K562 (cell line): ENCODE measurements around the gene SPAG4.

Experiments used
- HMG20A ChIP-seq: fragments of 450-650 bp; formaldehyde crosslinking; conservative IDR thresholded peaks from 2 replicates; pipeline ENCODE4 v1.4.0; 2020; ENCODE audit warnings: mild to moderate bottlenecking, mixed read lengths
- MTA3 ChIP-seq: fragments of 450-650 bp; formaldehyde crosslinking; IDR thresholded peaks from 2 replicates; pipeline ENCODE4 v1.6.1; 2017; ENCODE audit warnings: mild to moderate bottlenecking, borderline replicate concordance
- MXI1 ChIP-seq: IDR thresholded peaks from 2 replicates; pipeline ENCODE4 v1.6.1; 2011; ENCODE audit warnings: low read depth, mild to moderate bottlenecking, improper control_type of control experiment, low read length
- POU5F1 ChIP-seq: fragments of 150-350 bp; IDR thresholded peaks from 2 replicates; pipeline ENCODE4 v1.6.1; 2014; ENCODE audit warnings: borderline replicate concordance, low read length, low read depth, mild to moderate bottlenecking; ENCODE audit not compliant: partially characterized antibody
- ZNF431 ChIP-seq: sonication (generic); formaldehyde crosslinking; IDR thresholded peaks from 2 replicates; pipeline ENCODE4 v1.8.0; 2022; ENCODE audit warnings: mild to moderate bottlenecking, missing genetic modification reagents
- TF ChIP-seq, protein P1 (sequence below): sonication (generic); formaldehyde crosslinking; IDR thresholded peaks from 2 replicates; pipeline ENCODE4 v1.8.1; 2022; ENCODE audit warnings: missing genetic modification reagents
- TF ChIP-seq, protein P2 (sequence below), 2 experiments: fragments of 450-650 bp; formaldehyde crosslinking in 1 of 2; IDR thresholded peaks; 2 replicates each; pipeline versions ENCODE4 v1.4.0 to v1.6.1; 2014 to 2020; ENCODE audit warnings: mild to moderate bottlenecking in 2 of 2, borderline replicate concordance in 1 of 2, low read depth in 1 of 2
- TF ChIP-seq, protein P3 (sequence below): fragments of 250-450 bp; sonication (Bioruptor Pico); IDR thresholded peaks from 2 replicates; pipeline ENCODE4 v1.5.0; 2020; ENCODE audit warnings: mild to moderate bottlenecking, borderline replicate concordance

DNA sequence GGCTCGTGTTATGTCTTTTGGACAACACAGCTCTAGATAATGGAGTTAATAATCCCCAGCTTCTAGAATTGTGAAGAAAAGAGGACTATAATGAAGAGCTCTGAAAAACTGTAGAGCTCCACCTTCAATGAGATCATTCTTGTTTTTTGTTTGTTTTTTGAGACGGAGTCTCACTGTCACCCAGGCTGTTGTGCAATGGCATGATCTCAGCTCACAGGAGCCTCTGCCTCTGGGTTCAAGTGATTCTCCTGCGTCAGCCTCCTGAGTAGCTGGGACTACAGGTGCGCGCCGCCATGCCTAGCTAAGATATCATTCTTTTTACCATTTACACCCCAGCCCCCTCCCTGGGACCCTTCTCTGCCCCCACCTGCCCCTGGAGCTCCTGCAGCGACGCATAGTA is 37.2 kb upstream of the SPAG4 start:
- TF ChIP-seq, protein P1, sequence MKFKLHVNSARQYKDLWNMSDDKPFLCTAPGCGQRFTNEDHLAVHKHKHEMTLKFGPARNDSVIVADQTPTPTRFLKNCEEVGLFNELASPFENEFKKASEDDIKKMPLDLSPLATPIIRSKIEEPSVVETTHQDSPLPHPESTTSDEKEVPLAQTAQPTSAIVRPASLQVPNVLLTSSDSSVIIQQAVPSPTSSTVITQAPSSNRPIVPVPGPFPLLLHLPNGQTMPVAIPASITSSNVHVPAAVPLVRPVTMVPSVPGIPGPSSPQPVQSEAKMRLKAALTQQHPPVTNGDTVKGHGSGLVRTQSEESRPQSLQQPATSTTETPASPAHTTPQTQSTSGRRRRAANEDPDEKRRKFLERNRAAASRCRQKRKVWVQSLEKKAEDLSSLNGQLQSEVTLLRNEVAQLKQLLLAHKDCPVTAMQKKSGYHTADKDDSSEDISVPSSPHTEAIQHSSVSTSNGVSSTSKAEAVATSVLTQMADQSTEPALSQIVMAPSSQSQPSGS (CRISPR knock-in tag): no peak
- TF ChIP-seq, protein P2, sequence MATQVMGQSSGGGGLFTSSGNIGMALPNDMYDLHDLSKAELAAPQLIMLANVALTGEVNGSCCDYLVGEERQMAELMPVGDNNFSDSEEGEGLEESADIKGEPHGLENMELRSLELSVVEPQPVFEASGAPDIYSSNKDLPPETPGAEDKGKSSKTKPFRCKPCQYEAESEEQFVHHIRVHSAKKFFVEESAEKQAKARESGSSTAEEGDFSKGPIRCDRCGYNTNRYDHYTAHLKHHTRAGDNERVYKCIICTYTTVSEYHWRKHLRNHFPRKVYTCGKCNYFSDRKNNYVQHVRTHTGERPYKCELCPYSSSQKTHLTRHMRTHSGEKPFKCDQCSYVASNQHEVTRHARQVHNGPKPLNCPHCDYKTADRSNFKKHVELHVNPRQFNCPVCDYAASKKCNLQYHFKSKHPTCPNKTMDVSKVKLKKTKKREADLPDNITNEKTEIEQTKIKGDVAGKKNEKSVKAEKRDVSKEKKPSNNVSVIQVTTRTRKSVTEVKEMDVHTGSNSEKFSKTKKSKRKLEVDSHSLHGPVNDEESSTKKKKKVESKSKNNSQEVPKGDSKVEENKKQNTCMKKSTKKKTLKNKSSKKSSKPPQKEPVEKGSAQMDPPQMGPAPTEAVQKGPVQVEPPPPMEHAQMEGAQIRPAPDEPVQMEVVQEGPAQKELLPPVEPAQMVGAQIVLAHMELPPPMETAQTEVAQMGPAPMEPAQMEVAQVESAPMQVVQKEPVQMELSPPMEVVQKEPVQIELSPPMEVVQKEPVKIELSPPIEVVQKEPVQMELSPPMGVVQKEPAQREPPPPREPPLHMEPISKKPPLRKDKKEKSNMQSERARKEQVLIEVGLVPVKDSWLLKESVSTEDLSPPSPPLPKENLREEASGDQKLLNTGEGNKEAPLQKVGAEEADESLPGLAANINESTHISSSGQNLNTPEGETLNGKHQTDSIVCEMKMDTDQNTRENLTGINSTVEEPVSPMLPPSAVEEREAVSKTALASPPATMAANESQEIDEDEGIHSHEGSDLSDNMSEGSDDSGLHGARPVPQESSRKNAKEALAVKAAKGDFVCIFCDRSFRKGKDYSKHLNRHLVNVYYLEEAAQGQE (IDR thresholded peaks at IDR 0.05; ENCODE audit: borderline replicate concordance): no peak
- TF ChIP-seq, protein P2 (CRISPR knock-in tag; IDR thresholded peaks at IDR 0.05; ENCODE audit: low read depth): no peak
- no peak for TF ChIP-seq MTA3
- TF ChIP-seq POU5F1: no peak
- TF ChIP-seq, protein P3, sequence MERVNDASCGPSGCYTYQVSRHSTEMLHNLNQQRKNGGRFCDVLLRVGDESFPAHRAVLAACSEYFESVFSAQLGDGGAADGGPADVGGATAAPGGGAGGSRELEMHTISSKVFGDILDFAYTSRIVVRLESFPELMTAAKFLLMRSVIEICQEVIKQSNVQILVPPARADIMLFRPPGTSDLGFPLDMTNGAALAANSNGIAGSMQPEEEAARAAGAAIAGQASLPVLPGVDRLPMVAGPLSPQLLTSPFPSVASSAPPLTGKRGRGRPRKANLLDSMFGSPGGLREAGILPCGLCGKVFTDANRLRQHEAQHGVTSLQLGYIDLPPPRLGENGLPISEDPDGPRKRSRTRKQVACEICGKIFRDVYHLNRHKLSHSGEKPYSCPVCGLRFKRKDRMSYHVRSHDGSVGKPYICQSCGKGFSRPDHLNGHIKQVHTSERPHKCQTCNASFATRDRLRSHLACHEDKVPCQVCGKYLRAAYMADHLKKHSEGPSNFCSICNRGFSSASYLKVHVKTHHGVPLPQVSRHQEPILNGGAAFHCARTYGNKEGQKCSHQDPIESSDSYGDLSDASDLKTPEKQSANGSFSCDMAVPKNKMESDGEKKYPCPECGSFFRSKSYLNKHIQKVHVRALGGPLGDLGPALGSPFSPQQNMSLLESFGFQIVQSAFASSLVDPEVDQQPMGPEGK (CRISPR knock-in tag): no peak
- no peak for TF ChIP-seq MXI1
- no peak for TF ChIP-seq HMG20A (CRISPR knock-in tag)
- TF ChIP-seq ZNF431: no peak
